HL-60/S4 (cell line): Measurements from ENCODE around the gene HHAT.

Experiments used
- in situ Hi-C: fragments of 300-500 bp; cut with MboI; formaldehyde crosslinking; loops from 2 replicates; pipeline ENCODE4 v1.14.3; 2022; ENCODE audit warnings: low sequenced_read_pairs

The HHAT gene

GRCh38 chr1:210584439-210585113 lies 255.9 kb downstream of the HHAT start:
- in situ Hi-C loops: no loop called here

GRCh38 chr1:210586771-210587170 lies 258.1 kb downstream of the HHAT start:
- in situ Hi-C loops: no loop called here

GRCh38 chr1:210587566-210587965 lies 258.9 kb downstream of the HHAT start:
- in situ Hi-C loops: no loop called here

- in situ Hi-C loops: no loop called here
Observed at GRCh38 chr1:210588357-210588756, 259.7 kb downstream of the HHAT start.

GRCh38 chr1:210588946-210589345 lies 260.2 kb downstream of the HHAT start:
- in situ Hi-C loops: no loop called here

GRCh38 chr1:210591214-210591613 lies 262.5 kb downstream of the HHAT start:
- in situ Hi-C loops: no loop called here

- in situ Hi-C loops: no loop called here
Observed at GRCh38 chr1:210594605-210595004, 265.9 kb downstream of the HHAT start.

GRCh38 chr1:210596641-210597040 lies 267.9 kb downstream of the HHAT start:
- in situ Hi-C loops: no loop called here

GRCh38 chr1:210597555-210598134 lies 268.9 kb downstream of the HHAT start:
- in situ Hi-C loops: no loop called here

- in situ Hi-C loops: no loop called here
Observed at GRCh38 chr1:210598135-210598652, 269.5 kb downstream of the HHAT start.

- in situ Hi-C loops: no loop called here
Observed at GRCh38 chr1:210600421-210601159, 271.9 kb downstream of the HHAT start.

- in situ Hi-C loops: no loop called here
Observed at GRCh38 chr1:210603123-210603522, 274.4 kb downstream of the HHAT start.

- in situ Hi-C loops: no loop called here
Observed at GRCh38 chr1:210605099-210605498, 276.4 kb downstream of the HHAT start.

GRCh38 chr1:210607361-210607760 lies 278.7 kb downstream of the HHAT start:
- in situ Hi-C loops: no loop called here

- in situ Hi-C loops: no loop called here
Observed at GRCh38 chr1:210608767-210609166, 280.1 kb downstream of the HHAT start.

- in situ Hi-C loops: no loop called here
Observed at GRCh38 chr1:210616356-210616755, 287.7 kb downstream of the HHAT start.

- in situ Hi-C loops: no loop called here
Observed at GRCh38 chr1:210617293-210617692, 288.6 kb downstream of the HHAT start.

- in situ Hi-C loops: no loop called here
Observed at GRCh38 chr1:210618369-210618768, 289.7 kb downstream of the HHAT start.

GRCh38 chr1:210620867-210621488 lies 292.3 kb downstream of the HHAT start:
- in situ Hi-C loops: no loop called here

GRCh38 chr1:210621712-210622111 lies 293.0 kb downstream of the HHAT start:
- in situ Hi-C loops: no loop called here

- in situ Hi-C loops: no loop called here
Observed at GRCh38 chr1:210624722-210625121, 296.0 kb downstream of the HHAT start.
